ENCODE measurements around the gene HTRA3. TPM values are rescaled to one million over a fixed set of nuclear protein-coding genes. Genes with fewer than 3 reads are reported as not detected.

HTRA3 gene
- total and polyA plus RNA-seq, 2 of the 8 experiments (the other 6 are each of a cell fraction or from before 2014, with no cell fraction given) = 3.2 to 5.8 TPM

- Histone ChIP-seq H2BK20ac (ENCODE audit: low read length) (no peak overlapping the region), H2BK5ac (ENCODE audit: low read depth, low read length) (0 out of 2 replicates have a peak overlapping the region, but pooled peaks have one; percentile 9), H3K4me3 (ENCODE audit: extremely low read depth in 1 of 4, insufficient read depth in 2 of 4, low read depth in 3 of 4, low read length in 4 of 4) (no peak overlapping the region), H3K4me2 (ENCODE audit: insufficient read depth in 1 of 2, low read depth in 2 of 2, low read length in 2 of 2) (no peak overlapping the region), H3K56ac (replicated peaks; ENCODE audit: insufficient read length, low read depth, low read length) (no peak overlapping the region), H3K79me1 (ENCODE audit: low read depth, low read length) (no peaks in the 10 kb centered on the region), H3K18ac (ENCODE audit: extremely low read depth, low read length) (no peak overlapping the region), H4K5ac (ENCODE audit: insufficient read length, low read depth, low read length) (no peak overlapping the region), H2AFZ (ENCODE audit: low read length) (no peak overlapping the region), H2AK5ac (ENCODE audit: low read depth, low read length) (no peak overlapping the region), H4K20me1 (replicated peaks in 1 of 2; ENCODE audit: control insufficient read depth in 1 of 2, insufficient read depth in 2 of 2, low read length in 2 of 2) (no peaks in the 10 kb centered on the region), H3K23me2 (ENCODE audit: low read depth, low read length) (no peaks in the 10 kb centered on the region; the same call in 1 of the 2 replicates), H4K8ac (ENCODE audit: extremely low read depth, insufficient read depth, low read length) (no peak overlapping the region), H3K9ac (replicated peaks in 1 of 4; ENCODE audit: extremely low read depth in 1 of 4, low read depth in 3 of 4, low read length in 3 of 4) (no peak overlapping the region), H4K91ac (replicated peaks; ENCODE audit: insufficient read length, low read length) (no peak overlapping the region), H3K36me3 (ENCODE audit: control insufficient read depth in 2 of 4, insufficient read depth in 4 of 4, low read length in 3 of 4) (no peaks in the 10 kb centered on the region), H3K27ac (ENCODE audit: low read depth, low read length) (no peak overlapping the region), H3K23ac (ENCODE audit: insufficient read length) (no peak overlapping the region), H2BK12ac (ENCODE audit: low read depth, low read length) (no peak overlapping the region), H3K4me1 (replicated peaks in 1 of 4; ENCODE audit: control insufficient read depth in 3 of 4, insufficient read depth in 4 of 4, low read length in 3 of 4) (peaks cover 0 to 12% (median 6%) of the 10 kb centered on the region in 4 experiments; a peak in 6 of 7 replicates), H3K27me3 (replicated peaks in 1 of 4; ENCODE audit: control insufficient read depth in 3 of 4, extremely low read depth in 1 of 4, insufficient read depth in 3 of 4, low read length in 3 of 4) (peaks cover 0 to 6% (median 1%) of the 10 kb centered on the region in 4 experiments; a peak in 1 of 7 replicates), H3K79me2 (ENCODE audit: control insufficient read depth in 1 of 2, insufficient read depth in 2 of 2, low read length in 2 of 2) (no peaks in the 10 kb centered on the region), H3K4ac (replicated peaks; ENCODE audit: insufficient read length, low read depth, low read length) (no peak overlapping the region), H2BK120ac (replicated peaks; ENCODE audit: low read depth, low read length) (no peak overlapping the region), H3K9me3 (ENCODE audit: insufficient read depth in 2 of 2, low read depth in 1 of 2, low read length in 1 of 2) (no peaks in the 10 kb centered on the region), H2BK15ac (ENCODE audit: low read length) (no peak overlapping the region), H3K14ac (ENCODE audit: insufficient read length) (no peak overlapping the region)
- WGBS, 2 experiments (ENCODE audit: extremely low coverage in 1 of 2, insufficient coverage in 1 of 2, insufficient read length in 1 of 2, insufficient replicate concordance in 2 of 2, low coverage in 1 of 2, low lambda C conversion rate in 2 of 2, missing lambda C conversion rate in 1 of 2) = 82% methylated on average over 12 of the region's 19 CpGs; no CpG with 5 or more reads in 1 of the 2 experiments
- FAIRE-seq = no peak
- peak in 1 of 2 experiments; percentile 42 for DNase-seq (ENCODE audit: low read depth in 1 of 2, low spot score in 2 of 2)
- CTCF ChIA-PET (ENCODE audit: partially characterized antibody) = interaction anchor here (0.8 to 2.6 kb wide), 6 partner anchors 8 to 52 kb away, joined by 3 to 21 read pairs (median 4); no protein-coding TSS in a partner anchor
- POLR2A ChIA-PET (ENCODE audit: partially characterized antibody) = no interaction called here
- TF ChIP-seq TCF12 (IDR thresholded peaks at IDR 0.05; ENCODE audit: low read depth, low read length) (no peak), PHF8 (conservative IDR thresholded peaks at IDR 0.05; ENCODE audit: low read depth, low read length) (no peak), RNF2 (IDR thresholded peaks at IDR 0.05; ENCODE audit: borderline replicate concordance, low read depth, low read length, missing control alignments, poor library complexity, severe bottlenecking) (no peak), RXRA (IDR thresholded peaks at IDR 0.05; ENCODE audit: insufficient read depth, low read depth, low read length) (no peak), E2F6 (IDR thresholded peaks at IDR 0.05) (no peak), HDAC6 (IDR thresholded peaks at IDR 0.05; ENCODE audit: low read depth, low read length) (no peak), HDAC2 (IDR thresholded peaks at IDR 0.05; ENCODE audit: borderline replicate concordance in 1 of 2, low read depth in 2 of 2, low read length in 2 of 2) (no peak), MAX (IDR thresholded peaks at IDR 0.05) (no peak), TEAD4 (IDR thresholded peaks at IDR 0.05; ENCODE audit: low read depth, low read length) (no peak), POU5F1 (IDR thresholded peaks at IDR 0.05; ENCODE audit: low read depth, low read length) (no peak), EZH2 (IDR thresholded peaks at IDR 0.05; ENCODE audit: low read depth, low read length, severe bottlenecking) (no peak)
Measured at GRCh38 chr4:8350841-8351461, 81.4 kb downstream of the HTRA3 start.

All from H1 (cell line).